Left colon (tissue), 2 donors: ENCODE measurements around the gene RHO. TPM values are rescaled to one million over a fixed set of nuclear protein-coding genes. Genes with fewer than 3 reads are reported as not detected.
"Not testable (repeated sequence)": the region's sequence is repeated elsewhere in the genome, so short reads cannot be mapped to it uniquely, and the experiment has no call there.

Source experiments
- ATAC-seq: fragments of 200-7000 bp; cut with Tn5 transposase; one replicate; pipeline ENCODE4 v1.9.1; 2020; ENCODE audit warnings: mild to moderate bottlenecking, moderate library complexity
- DNase-seq, 2 donors: peaks; one replicate each; pipeline ENCODE4 v3.0.0-alpha.2; 2020
- intact Hi-C, 2 donors: fragments of 100-400 bp; cut with DNase I in 1 of 2; cut with micrococcal nuclease in 1 of 2; formaldehyde crosslinking; loops; one replicate each; pipeline versions ENCODE4 v1.11.2 to v1.14.0; 2022; cut with DNase I, micrococcal nuclease
- long read RNA-seq: library from polyadenylated mRNA; unstranded; transcript quantifications from one replicate; pipeline ENCODE4 v2.0.0, GENCODE V29; 2021
- total RNA-seq, 2 donors: library from RNA; stranded (reverse); fragmentation: NEBNext Ultra II Directional; extraction: Animal tissue kit (Norgen Biotek cat#: 25700); gene quantifications; one replicate each; pipeline ENCODE4 v1.2.1, GENCODE V29; 2021
- donor health status: DM: no; HTN: no; CAD: no.
- donor health status: DM: yes; HTN: yes; CAD: no.

Gene RHO
- not detected for total RNA-seq
- long read RNA-seq, result 0 reads

- no peak for ATAC-seq
- intact Hi-C loops, result no loop called here
- no peak for DNase-seq
Observed at GRCh38 chr3:129528589-129529100, at the start of gene RHO. Gene RHO (plus strand): TSS chr3:129528639. CDS start chr3:129528734, 95 bp downstream.

- intact Hi-C loops, ATAC-seq, DNase-seq: not testable (repeated sequence)
Observed at GRCh38 chr3:129481225-129481765, 47.1 kb upstream of the RHO start.

GRCh38 chr3:129481766-129482332 is 46.6 kb upstream of the RHO start:
- intact Hi-C loops, result no loop called here
- ATAC-seq (no peak), DNase-seq (no peak)

GRCh38 chr3:129482721-129483120 is 45.7 kb upstream of the RHO start:
- no peak for DNase-seq
- no peak for ATAC-seq
- intact Hi-C loops, result no loop called here

- no peak for ATAC-seq
- intact Hi-C loops, result no loop called here
- no peak for DNase-seq
Observed at GRCh38 chr3:129483870-129484269, 44.6 kb upstream of the RHO start.

- DNase-seq, ATAC-seq, intact Hi-C loops: not testable (repeated sequence)
Observed at GRCh38 chr3:129485146-129485545, 43.3 kb upstream of the RHO start.

GRCh38 chr3:129485721-129486663 is 42.4 kb upstream of the RHO start:
- intact Hi-C loops, result no loop called here
- peak; percentile 46 to 73 for DNase-seq
- ATAC-seq, result no peak

- ATAC-seq (no peak), DNase-seq (no peak)
- intact Hi-C loops, result no loop called here
Observed at GRCh38 chr3:129486664-129487035, 41.8 kb upstream of the RHO start.

- no peak for ATAC-seq
- intact Hi-C loops, result no loop called here
- no peak for DNase-seq
Observed at GRCh38 chr3:129487183-129487867, 41.1 kb upstream of the RHO start.

GRCh38 chr3:129487868-129488335 is 40.5 kb upstream of the RHO start:
- intact Hi-C loops, ATAC-seq, DNase-seq: not testable (repeated sequence)

GRCh38 chr3:129489258-129489657 is 39.2 kb upstream of the RHO start:
- DNase-seq, intact Hi-C loops, ATAC-seq: not testable (repeated sequence)

- intact Hi-C loops, result loop anchor here (10.0 kb wide), 2 partner anchors 335 to 445 kb away; no protein-coding TSS in a partner anchor
- ATAC-seq, result peak; percentile 97
- DNase-seq, result peak; percentile 70 to 81
Observed at GRCh38 chr3:129490273-129490675, 38.2 kb upstream of the RHO start.

- not testable (repeated sequence) for ATAC-seq, DNase-seq
- intact Hi-C loops, result loop anchor here (10.0 kb wide), 2 partner anchors 334 to 444 kb away; no protein-coding TSS in a partner anchor
Observed at GRCh38 chr3:129491077-129491476, 37.4 kb upstream of the RHO start.

GRCh38 chr3:129491794-129492193 is 36.6 kb upstream of the RHO start:
- DNase-seq (no peak), ATAC-seq (no peak)
- intact Hi-C loops, result loop anchor here (10.0 kb wide), 2 partner anchors 333 to 443 kb away; no protein-coding TSS in a partner anchor

- ATAC-seq (no peak), DNase-seq (no peak)
- intact Hi-C loops, result loop anchor here (10.0 kb wide), 2 partner anchors 332 to 442 kb away; no protein-coding TSS in a partner anchor
Observed at GRCh38 chr3:129492691-129493090, 35.7 kb upstream of the RHO start.

GRCh38 chr3:129493206-129493605 is 35.2 kb upstream of the RHO start:
- ATAC-seq (no peak), DNase-seq (no peak)
- intact Hi-C loops, result loop anchor here (10.0 kb wide), 2 partner anchors 332 to 442 kb away; no protein-coding TSS in a partner anchor

GRCh38 chr3:129494499-129494898 is 33.9 kb upstream of the RHO start:
- intact Hi-C loops, result loop anchor here (10.0 kb wide), 2 partner anchors 330 to 440 kb away; no protein-coding TSS in a partner anchor
- not testable (repeated sequence) for DNase-seq, ATAC-seq

GRCh38 chr3:129495006-129495639 is 33.3 kb upstream of the RHO start:
- DNase-seq, ATAC-seq: not testable (repeated sequence)
- intact Hi-C loops, result loop anchor here (10.0 kb wide), 2 partner anchors 330 to 440 kb away; no protein-coding TSS in a partner anchor
